ENCODE results near the gene DOCK10. TPM values are rescaled to one million over a fixed set of nuclear protein-coding genes. Genes with fewer than 3 reads are reported as not detected.

The DOCK10 gene
- total RNA-seq, 4 donors from 2014 or later = 16.7 to 37.2 (median 20.8) TPM

GRCh38 chr2:224968051-224968450 lies 74.2 kb downstream of the DOCK10 start:
- no peak for DNase-seq (ENCODE audit: low spot score in 2 of 2)
- H3K27me3 ChIP-seq = no peaks in the 10 kb centered on the region
- no peak overlapping the region for H3K4me3 ChIP-seq
- peaks cover 0 to 17% (median 5%) of the 10 kb centered on the region in 4 donors for H3K4me1 ChIP-seq
- WGBS, 2 donors = 47% methylated on average over 4 of the region's 4 CpGs
- H3K9me3 ChIP-seq = no peaks in the 10 kb centered on the region
- H3K27ac ChIP-seq = peak overlapping the region in 1 of 4 donors; percentile 22
- no peak for TF ChIP-seq POLR2A (IDR thresholded peaks at IDR 0.05)
- peak; percentile 12 to 22 for TF ChIP-seq EP300 (IDR thresholded peaks at IDR 0.05)
- no peak for TF ChIP-seq CTCF (IDR thresholded peaks at IDR 0.05)
- H3K36me3 ChIP-seq = no peaks in the 10 kb centered on the region

GRCh38 chr2:224966613-224967012 lies 75.7 kb downstream of the DOCK10 start:
- no peak for DNase-seq (ENCODE audit: low spot score in 2 of 2)
- H3K27ac ChIP-seq = no peak overlapping the region
- no peaks in the 10 kb centered on the region for H3K36me3 ChIP-seq
- H3K9me3 ChIP-seq = no peaks in the 10 kb centered on the region
- H3K4me1 ChIP-seq = peaks cover 0 to 16% (median 3%) of the 10 kb centered on the region in 4 donors
- 93 to 95% methylated on average over 2 of the region's 2 CpGs for WGBS, 2 donors
- no peak overlapping the region for H3K4me3 ChIP-seq
- TF ChIP-seq POLR2A (IDR thresholded peaks at IDR 0.05) (no peak), EP300 (IDR thresholded peaks at IDR 0.05) (no peak), CTCF (IDR thresholded peaks at IDR 0.05) (no peak)
- no peaks in the 10 kb centered on the region for H3K27me3 ChIP-seq

- WGBS, 2 donors = 93 to 97% methylated on average over 3 of the region's 3 CpGs
- Histone ChIP-seq H3K9me3 (no peaks in the 10 kb centered on the region), H3K36me3 (no peaks in the 10 kb centered on the region), H3K27me3 (no peaks in the 10 kb centered on the region), H3K27ac (peak overlapping the region in 1 of 4 donors; percentile 21), H3K4me3 (no peak overlapping the region), H3K4me1 (peaks cover 0 to 24% (median 8%) of the 10 kb centered on the region in 4 donors)
- no peak for TF ChIP-seq POLR2A (IDR thresholded peaks at IDR 0.05)
- TF ChIP-seq EP300 (IDR thresholded peaks at IDR 0.05) = no peak
- no peak for TF ChIP-seq CTCF (IDR thresholded peaks at IDR 0.05)
- DNase-seq (ENCODE audit: low spot score in 2 of 2) = no peak
These were observed 82.7 kb downstream of the DOCK10 start for GRCh38 chr2:224959556-224959955.

GRCh38 chr2:224958873-224959272 lies 83.4 kb downstream of the DOCK10 start:
- Histone ChIP-seq H3K36me3 (no peaks in the 10 kb centered on the region), H3K27me3 (no peaks in the 10 kb centered on the region), H3K9me3 (no peaks in the 10 kb centered on the region), H3K4me3 (no peak overlapping the region), H3K27ac (peak overlapping the region in 1 of 4 donors; percentile 21), H3K4me1 (peaks cover 0 to 24% (median 8%) of the 10 kb centered on the region in 4 donors)
- 37 to 40% methylated on average over 3 of the region's 3 CpGs for WGBS, 2 donors
- DNase-seq (ENCODE audit: low spot score in 2 of 2) = no peak
- no peak for TF ChIP-seq POLR2A (IDR thresholded peaks at IDR 0.05)
- TF ChIP-seq EP300 (IDR thresholded peaks at IDR 0.05) = no peak
- no peak for TF ChIP-seq CTCF (IDR thresholded peaks at IDR 0.05)

- 16 to 25% methylated on average over 3 of the region's 3 CpGs for WGBS, 2 donors
- no peak for DNase-seq (ENCODE audit: low spot score in 2 of 2)
- Histone ChIP-seq H3K36me3 (no peaks in the 10 kb centered on the region), H3K27me3 (no peaks in the 10 kb centered on the region), H3K27ac (peak overlapping the region in 1 of 4 donors; percentile 21), H3K9me3 (no peaks in the 10 kb centered on the region), H3K4me3 (no peak overlapping the region), H3K4me1 (peaks cover 0 to 24% (median 8%) of the 10 kb centered on the region in 4 donors)
- no peak for TF ChIP-seq CTCF (IDR thresholded peaks at IDR 0.05)
- no peak for TF ChIP-seq POLR2A (IDR thresholded peaks at IDR 0.05)
- no peak for TF ChIP-seq EP300 (IDR thresholded peaks at IDR 0.05)
These were observed 83.8 kb downstream of the DOCK10 start for GRCh38 chr2:224958462-224958857.
